B cell (primary cell): Measurements from ENCODE around the gene ZNF157.

Source experiments
- EZH2 ChIP-seq: IDR thresholded peaks from 2 replicates; pipeline ENCODE4 v1.6.1; 2012; ENCODE audit warnings: borderline replicate concordance, low read depth, mild to moderate bottlenecking, moderate library complexity, low read length; ENCODE audit not compliant: insufficient read depth, poor library complexity, severe bottlenecking
- TF ChIP-seq, protein P1 (sequence below): fragments of 200-600 bp; IDR thresholded peaks from one replicate; pipeline ENCODE4 v1.8.0; 2022; ENCODE audit warnings: antibody characterized with exemption, mild to moderate bottlenecking

DNA sequence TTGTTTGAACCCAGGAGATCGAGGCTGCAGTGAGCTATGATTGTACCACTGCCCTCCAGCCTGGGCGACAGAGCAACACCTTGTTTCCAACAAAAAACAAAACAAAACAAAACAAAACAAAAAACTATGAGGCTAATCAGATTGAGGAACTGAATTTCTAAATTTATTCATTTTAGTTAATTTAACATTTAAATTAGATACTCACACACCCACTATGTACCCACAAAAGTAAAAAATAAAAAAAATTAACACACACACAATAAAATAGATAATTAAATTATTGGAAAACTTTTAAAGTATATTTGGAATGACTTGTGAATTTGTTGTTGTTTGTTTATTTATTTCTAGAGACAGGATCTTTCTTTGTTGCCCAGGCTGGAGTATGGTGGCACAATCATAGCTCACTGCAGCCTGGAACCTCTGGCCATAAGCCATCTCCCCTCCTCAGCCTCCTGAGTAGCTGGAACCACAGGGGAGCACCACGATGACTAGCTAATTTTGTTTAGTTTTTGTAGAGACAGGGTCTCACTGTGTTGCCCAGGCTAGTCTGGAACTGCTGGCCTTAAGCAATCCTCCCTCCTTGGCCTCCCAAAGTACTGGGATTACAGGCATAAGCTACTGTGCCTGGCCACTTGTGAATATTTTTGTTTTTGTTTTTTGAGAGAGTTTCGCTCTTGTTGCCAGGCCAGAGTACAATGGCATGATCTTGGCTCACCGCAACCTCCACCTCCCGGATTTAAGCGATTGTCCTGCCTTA is 9.8 kb upstream of the ZNF157 start:
- TF ChIP-seq, protein P1, sequence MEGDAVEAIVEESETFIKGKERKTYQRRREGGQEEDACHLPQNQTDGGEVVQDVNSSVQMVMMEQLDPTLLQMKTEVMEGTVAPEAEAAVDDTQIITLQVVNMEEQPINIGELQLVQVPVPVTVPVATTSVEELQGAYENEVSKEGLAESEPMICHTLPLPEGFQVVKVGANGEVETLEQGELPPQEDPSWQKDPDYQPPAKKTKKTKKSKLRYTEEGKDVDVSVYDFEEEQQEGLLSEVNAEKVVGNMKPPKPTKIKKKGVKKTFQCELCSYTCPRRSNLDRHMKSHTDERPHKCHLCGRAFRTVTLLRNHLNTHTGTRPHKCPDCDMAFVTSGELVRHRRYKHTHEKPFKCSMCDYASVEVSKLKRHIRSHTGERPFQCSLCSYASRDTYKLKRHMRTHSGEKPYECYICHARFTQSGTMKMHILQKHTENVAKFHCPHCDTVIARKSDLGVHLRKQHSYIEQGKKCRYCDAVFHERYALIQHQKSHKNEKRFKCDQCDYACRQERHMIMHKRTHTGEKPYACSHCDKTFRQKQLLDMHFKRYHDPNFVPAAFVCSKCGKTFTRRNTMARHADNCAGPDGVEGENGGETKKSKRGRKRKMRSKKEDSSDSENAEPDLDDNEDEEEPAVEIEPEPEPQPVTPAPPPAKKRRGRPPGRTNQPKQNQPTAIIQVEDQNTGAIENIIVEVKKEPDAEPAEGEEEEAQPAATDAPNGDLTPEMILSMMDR, result no peak
- no peak for TF ChIP-seq EZH2
